K562 (cell line): ENCODE data around the gene ACOX2. TPM values are rescaled to one million over a fixed set of nuclear protein-coding genes. Genes with fewer than 3 reads are reported as not detected.

Experiments used
- ATAC-seq: fragments of 200-7000 bp; cut with Tn5 transposase; 3 replicates; pipeline ENCODE4 v1.9.1; 2020; ENCODE audit warnings: moderate library complexity
- BruUV-seq: library from RNA; stranded (reverse); fragments of 400-500 nt; replicated peaks from 2 replicates; lab custom pipeline; 2021; lab: Mats Ljungman, UMichigan
- CTCF ChIA-PET: fragments of 300-600 bp; formaldehyde crosslinking; extraction: SDS; loops from one replicate; lab custom pipeline; 2021; ENCODE audit warnings: low intra/inter-chr PET ratio; lab: Yijun Ruan, JAX
- POLR2A ChIA-PET: fragments of 300-600, 350-650 bp; sonication (Branson Sonifier 250); formaldehyde crosslinking; extraction: SDS; loops from one replicate; lab custom pipeline; 2021; ENCODE audit warnings: antibody characterized with exemption, inconsistent platforms; lab: Yijun Ruan, JAX
- DNase-seq, 4 experiments: peaks; one replicate each; pipeline versions ENCODE4 v3.0.0 to v3.0.0-alpha.2; 2011 to 2018; ENCODE audit warnings: low spot score in 3 of 4, mixed read lengths in 3 of 4; ENCODE audit errors: extremely low read depth in 1 of 4
- FAIRE-seq: peaks from 2 replicates; lab custom pipeline; 2011; peaks lifted over from hg19 to GRCh38; lab: Jason Lieb, UNC
- H2AFZ ChIP-seq: 2 replicates; pipeline ENCODE4 v1.6.0; 2011; ENCODE audit warnings: low read depth, low read length, control low read depth, inconsistent platforms
- H3K27ac ChIP-seq: fragments of 200-600 bp; 3 replicates; pipeline ENCODE4 v1.8.0; 2011; ENCODE audit warnings: low read depth, mild to moderate bottlenecking, control low read depth, inconsistent platforms, low read length, moderate library complexity, mixed read lengths; ENCODE audit errors: extremely low read depth
- H3K27me3 ChIP-seq, 2 experiments: fragments of 300-600 bp in 1 of 2; 2 replicates in 1 of 2; 3 replicates in 1 of 2; pipeline versions ENCODE4 v1.6.0 to v1.8.0; 2011; ENCODE audit warnings: inconsistent platforms in 2 of 2, low read length in 2 of 2, mild to moderate bottlenecking in 1 of 2, mixed read lengths in 1 of 2, moderate library complexity in 1 of 2; ENCODE audit not compliant: control insufficient read depth in 2 of 2, insufficient read depth in 2 of 2
- H3K36me3 ChIP-seq: fragments of 300-600 bp; 3 replicates; pipeline ENCODE4 v1.8.0; 2011; ENCODE audit warnings: mild to moderate bottlenecking, low read length, inconsistent platforms; ENCODE audit not compliant: control insufficient read depth, insufficient read depth
- H3K4me1 ChIP-seq, 2 experiments: fragments of 200-600 bp in 1 of 2; replicated peaks in 1 of 2; 2 replicates in 1 of 2; 3 replicates in 1 of 2; pipeline versions ENCODE4 v1.5.1 to v1.8.0; 2011; ENCODE audit warnings: inconsistent platforms in 2 of 2, low read length in 2 of 2, mild to moderate bottlenecking in 1 of 2, mixed read lengths in 1 of 2, moderate library complexity in 1 of 2; ENCODE audit not compliant: control insufficient read depth in 2 of 2, insufficient read depth in 2 of 2
- H3K4me2 ChIP-seq: 2 replicates; pipeline ENCODE4 v1.6.1; 2011; ENCODE audit warnings: low read length, control low read depth, inconsistent platforms, mixed read lengths; ENCODE audit not compliant: insufficient read depth
- H3K4me3 ChIP-seq: fragments of 200-600 bp; sonication (generic), shearing (Covaris generic); 2 replicates; pipeline ENCODE4 v1.5.1; 2016; ENCODE audit warnings: control low read depth, inconsistent platforms
- H3K79me2 ChIP-seq: fragments of 200-600 bp; 3 replicates; pipeline ENCODE4 v1.8.0; 2011; ENCODE audit warnings: low read length, inconsistent platforms; ENCODE audit not compliant: control insufficient read depth, insufficient read depth
- H3K9ac ChIP-seq, 2 experiments: 2 replicates each; pipeline versions ENCODE4 v1.6.0 to v1.6.1; 2011; ENCODE audit warnings: low read depth in 2 of 2, low read length in 2 of 2, control low read depth in 1 of 2, inconsistent platforms in 1 of 2, mild to moderate bottlenecking in 1 of 2, mixed read lengths in 1 of 2; ENCODE audit not compliant: insufficient read depth in 1 of 2
- H3K9me1 ChIP-seq: one replicate; pipeline ENCODE4 v1.6.0; 2011; ENCODE audit warnings: inconsistent platforms, mild to moderate bottlenecking, low read length, moderate library complexity; ENCODE audit not compliant: control insufficient read depth, insufficient read depth
- H3K9me3 ChIP-seq: replicated peaks from 2 replicates; pipeline ENCODE4 v1.5.1; 2011; ENCODE audit warnings: low read depth, low read length, inconsistent platforms; ENCODE audit not compliant: control insufficient read depth, insufficient read depth
- H4K20me1 ChIP-seq: replicated peaks from 2 replicates; pipeline ENCODE4 v1.6.1; 2011; ENCODE audit warnings: low read length, inconsistent platforms, mixed read lengths; ENCODE audit not compliant: control insufficient read depth, insufficient read depth
- COPS2 ChIP-seq: fragments of 450-650 bp; conservative IDR thresholded peaks from 2 replicates; pipeline ENCODE4 v1.6.1; 2016; ENCODE audit warnings: mild to moderate bottlenecking, moderate library complexity
- FUS ChIP-seq: fragments of 200-400 bp; formaldehyde crosslinking; optimal IDR thresholded peaks from 2 replicates; pipeline ENCODE3; 2017; ENCODE audit warnings: low read depth, low read length
- KDM4B ChIP-seq, 2 experiments: fragments of 450-650 bp in 1 of 2; sonication (generic) in 1 of 2; IDR thresholded peaks; 2 replicates each; pipeline ENCODE4 v1.6.1; 2016 to 2017; ENCODE audit warnings: borderline replicate concordance in 2 of 2, antibody characterized with exemption in 1 of 2, low read depth in 1 of 2, mild to moderate bottlenecking in 1 of 2
- MAZ ChIP-seq, 2 experiments: fragments of 450-650 bp in 1 of 2; sonication (generic) in 1 of 2; formaldehyde crosslinking; IDR thresholded peaks in 1 of 2; conservative IDR thresholded peaks in 1 of 2; 2 replicates each; pipeline versions ENCODE4 v1.4.0 to v1.5.0; 2020; ENCODE audit warnings: mild to moderate bottlenecking in 1 of 2, missing genetic modification reagents in 1 of 2
- NCOA4 ChIP-seq: fragments of 450-650 bp; IDR thresholded peaks from 2 replicates; pipeline ENCODE4 v1.6.1; 2018; ENCODE audit warnings: mild to moderate bottlenecking; ENCODE audit not compliant: partially characterized antibody
- NR1H2 ChIP-seq: sonication (generic); formaldehyde crosslinking; IDR thresholded peaks from 2 replicates; pipeline ENCODE4 v1.4.0; 2020; ENCODE audit warnings: mild to moderate bottlenecking, missing genetic modification reagents
- RFX5 ChIP-seq: IDR thresholded peaks from 2 replicates; pipeline ENCODE4 v1.6.1; 2011; ENCODE audit warnings: low read depth, mild to moderate bottlenecking, improper control_type of control experiment, low read length
- RNF2 ChIP-seq: sonication (generic); IDR thresholded peaks from 2 replicates; pipeline ENCODE4 v1.6.1; 2016
- SAFB2 ChIP-seq: fragments of 200-400 bp; formaldehyde crosslinking; IDR thresholded peaks from 2 replicates; pipeline ENCODE4 v1.6.1; 2018; ENCODE audit warnings: borderline replicate concordance, low read length, low read depth, moderate library complexity; ENCODE audit not compliant: severe bottlenecking
- TCF7 ChIP-seq: sonication (generic); IDR thresholded peaks from 2 replicates; pipeline ENCODE4 v1.6.1; 2016; ENCODE audit warnings: antibody characterized with exemption, borderline replicate concordance
- ZNF239 ChIP-seq: fragments of 250-450 bp; sonication (Bioruptor Pico); IDR thresholded peaks from 2 replicates; pipeline ENCODE4 v1.4.0; 2020; ENCODE audit warnings: mild to moderate bottlenecking
- WGBS: fragments of 100-300 bp; shearing (Covaris generic); methylation state at CpG from one replicate; pipeline ENCODE4 v1.1.6; 2016; ENCODE audit warnings: low coverage, mixed read lengths; ENCODE audit not compliant: insufficient coverage; ENCODE audit errors: missing lambda C conversion rate; 5-methylcytosine and 5-hydroxymethylcytosine counted together
- in situ Hi-C: fragments of 300-500 bp; cut with MboI; formaldehyde crosslinking; loops from 4 replicates; pipeline ENCODE4 v1.15.0; 2018; ENCODE audit warnings: inconsistent platforms, mixed read lengths
- intact Hi-C: fragments of 100-400 bp; cut with micrococcal nuclease; formaldehyde crosslinking; loops from 2 replicates; pipeline ENCODE4 v1.14.2; 2022
- polyA plus RNA-seq, 8 experiments: library from polyadenylated mRNA; depleted of rRNA in 4 of 8; stranded (reverse) in 5 of 8; unstranded in 3 of 8; fragments of >200 nt; fragmentation: Nextera tagmentation in 2 of 8; fragmentation: Illumina TruSeq in 1 of 8; extraction: Ambion mirVana in 2 of 8; extraction: Trizol in 1 of 8; gene quantifications; 2 replicates each; pipeline versions ENCODE4 v1.2.1 to v1.2.3, GENCODE V29; 2011 to 2014; ENCODE audit warnings: inconsistent platforms in 1 of 8, missing spikeins in 1 of 8
- total RNA-seq, 7 experiments: library from RNA; depleted of rRNA in 6 of 7; stranded (reverse); fragments of >200 nt in 6 of 7; fragmentation: Illumina TruSeq in 2 of 7; extraction: Trizol in 2 of 7; gene quantifications; 2 replicates each; pipeline versions ENCODE4 v1.2.1 to v1.2.3, GENCODE V29; 2011 to 2021; ENCODE audit warnings: low replicate concordance in 1 of 7
- TF ChIP-seq, protein P1 (sequence below): sonication (generic); formaldehyde crosslinking; IDR thresholded peaks from 2 replicates; pipeline ENCODE4 v1.8.0; 2022; ENCODE audit warnings: missing genetic modification reagents, mild to moderate bottlenecking, borderline replicate concordance

ACOX2 gene
- total and polyA plus RNA-seq, 9 of the 15 experiments (the other 6 are each of a cell fraction or from before 2014, with no cell fraction given): 0.15 TPM; not detected in 8

- no peak for DNase-seq
- H3K79me2 ChIP-seq: no peaks in the 10 kb centered on the region
- WGBS: 4% methylated on average over 4 of the region's 4 CpGs
- no peaks in the 10 kb centered on the region for H3K9me3 ChIP-seq
- no peaks in the 10 kb centered on the region for H3K9me1 ChIP-seq
- no peak for TF ChIP-seq FUS
- no peak for TF ChIP-seq RFX5
- TF ChIP-seq NR1H2 (CRISPR knock-in tag): no peak
- TF ChIP-seq MAZ (CRISPR knock-in tag; conservative IDR thresholded peaks at IDR 0.05 in 1 of 2, IDR thresholded peaks at IDR 0.05 in 1 of 2): no peak
- no peak for TF ChIP-seq TCF7
- TF ChIP-seq, protein P1, sequence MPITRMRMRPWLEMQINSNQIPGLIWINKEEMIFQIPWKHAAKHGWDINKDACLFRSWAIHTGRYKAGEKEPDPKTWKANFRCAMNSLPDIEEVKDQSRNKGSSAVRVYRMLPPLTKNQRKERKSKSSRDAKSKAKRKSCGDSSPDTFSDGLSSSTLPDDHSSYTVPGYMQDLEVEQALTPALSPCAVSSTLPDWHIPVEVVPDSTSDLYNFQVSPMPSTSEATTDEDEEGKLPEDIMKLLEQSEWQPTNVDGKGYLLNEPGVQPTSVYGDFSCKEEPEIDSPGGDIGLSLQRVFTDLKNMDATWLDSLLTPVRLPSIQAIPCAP (CRISPR knock-in tag): no peak
- TF ChIP-seq RNF2: no peak
- TF ChIP-seq SAFB2: no peak
- TF ChIP-seq NCOA4: no peak
- TF ChIP-seq ZNF239 (CRISPR knock-in tag): no peak
- no peak for TF ChIP-seq COPS2
- TF ChIP-seq KDM4B (IDR thresholded peaks at IDR 0.05; ENCODE audit: borderline replicate concordance in 2 of 2, low read depth in 1 of 2): no peak
- H2AFZ ChIP-seq: no peak overlapping the region
- H3K4me1 ChIP-seq: no peaks in the 10 kb centered on the region
- no peaks in the 10 kb centered on the region for H4K20me1 ChIP-seq
- no peak for FAIRE-seq
- ATAC-seq: no peak
- H3K27me3 ChIP-seq: peaks cover 0 to 41% of the 10 kb centered on the region in 2 experiments; a peak in 2 of 5 replicates
- POLR2A ChIA-PET: no interaction called here
- in situ Hi-C loops: no loop called here
- no peak overlapping the region for H3K9ac ChIP-seq
- CTCF ChIA-PET: no interaction called here
- intact Hi-C loops: no loop called here
- H3K36me3 ChIP-seq: no peaks in the 10 kb centered on the region
- H3K4me3 ChIP-seq: no peak overlapping the region
- no peak overlapping the region for H3K27ac ChIP-seq
- H3K4me2 ChIP-seq: no peak overlapping the region
- no TSS peak for BruUV-seq
Observed at GRCh38 chr3:58562498-58562897, 25.5 kb upstream of the ACOX2 start.
